Loucy (cell line): Measurements from ENCODE around the gene BRD4.

Experiments
- H2AFZ ChIP-seq: fragments of 200-600 bp; sonication (generic); 2 replicates; pipeline ENCODE4 v1.6.0; 2016; ENCODE audit warnings: antibody characterized with exemption, mild to moderate bottlenecking, low read length, moderate library complexity
- H3F3A ChIP-seq: fragments of 200-600 bp; 2 replicates; pipeline ENCODE4 v1.6.0; 2016; ENCODE audit warnings: antibody characterized with exemption, low read depth, mild to moderate bottlenecking
- H3K27me3 ChIP-seq: fragments of 200-600 bp; sonication (generic); 2 replicates; pipeline ENCODE4 v1.6.1; 2014; ENCODE audit warnings: low read length, mild to moderate bottlenecking; ENCODE audit not compliant: insufficient read depth, poor library complexity, severe bottlenecking
- H3K36me3 ChIP-seq: fragments of 200-600 bp; sonication (generic); 2 replicates; pipeline ENCODE4 v1.6.1; 2016; ENCODE audit warnings: low read length; ENCODE audit not compliant: insufficient read depth
- H3K4me1 ChIP-seq: fragments of 200-600 bp; sonication (generic); 2 replicates; pipeline ENCODE4 v1.5.1; 2014; ENCODE audit warnings: low read length, mild to moderate bottlenecking; ENCODE audit not compliant: insufficient read depth, poor library complexity, severe bottlenecking
- H3K4me2 ChIP-seq: fragments of 200-600 bp; sonication (generic); 2 replicates; pipeline ENCODE4 v1.6.0; 2014; ENCODE audit warnings: antibody characterized with exemption, low read length, low read depth, mild to moderate bottlenecking; ENCODE audit not compliant: poor library complexity, severe bottlenecking
- H3K4me3 ChIP-seq: fragments of 200-600 bp; sonication (generic); 2 replicates; pipeline ENCODE4 v1.5.1; 2014; ENCODE audit warnings: low read length, mild to moderate bottlenecking, mixed read lengths; ENCODE audit not compliant: poor library complexity, severe bottlenecking
- H3K79me2 ChIP-seq: fragments of 200-600 bp; sonication (generic); 2 replicates; pipeline ENCODE4 v1.6.1; 2014; ENCODE audit warnings: low read length; ENCODE audit not compliant: insufficient read depth
- H3K9ac ChIP-seq: fragments of 200-600 bp; sonication (generic); 2 replicates; pipeline ENCODE4 v1.6.0; 2014; ENCODE audit warnings: mild to moderate bottlenecking, low read depth, low read length, moderate library complexity; ENCODE audit not compliant: poor library complexity, severe bottlenecking
- H3K9me2 ChIP-seq: fragments of 200-600 bp; sonication (generic); replicated peaks from 2 replicates; pipeline ENCODE4 v1.6.1; 2016; ENCODE audit warnings: low read depth, low read length, mixed read lengths
- H3K9me3 ChIP-seq: fragments of 200-600 bp; sonication (generic); 2 replicates; pipeline ENCODE4 v1.6.1; 2014; ENCODE audit warnings: mild to moderate bottlenecking, antibody characterized with exemption, low read length, low read depth; ENCODE audit not compliant: insufficient read depth
- H4K20me1 ChIP-seq: fragments of 200-600 bp; sonication (generic); 2 replicates; pipeline ENCODE4 v1.6.0; 2014; ENCODE audit warnings: antibody characterized with exemption, low read length, mild to moderate bottlenecking; ENCODE audit not compliant: insufficient read depth, poor library complexity, severe bottlenecking
- CTCF ChIP-seq: fragments of 200-600 bp; sonication (generic); conservative IDR thresholded peaks from 2 replicates; pipeline ENCODE4 v1.5.1; 2014; ENCODE audit warnings: mild to moderate bottlenecking, antibody characterized with exemption, low read length
- EZH2phosphoT487 ChIP-seq: fragments of 200-600 bp; IDR thresholded peaks from 2 replicates; pipeline ENCODE4 v1.6.1; 2018; ENCODE audit warnings: antibody characterized with exemption, mild to moderate bottlenecking, moderate library complexity, borderline replicate concordance

BRD4 gene

GRCh38 chr19:15201374-15202023 lies 130.8 kb downstream of the BRD4 start:
- H3K9me3 ChIP-seq, result no peaks in the 10 kb centered on the region
- no peaks in the 10 kb centered on the region for H3K79me2 ChIP-seq
- H4K20me1 ChIP-seq, result no peaks in the 10 kb centered on the region
- H3K9ac ChIP-seq, result no peak overlapping the region
- H3K9me2 ChIP-seq, result no peaks in the 10 kb centered on the region
- no peak overlapping the region for H2AFZ ChIP-seq
- H3K27me3 ChIP-seq, result no peaks in the 10 kb centered on the region
- no peak overlapping the region for H3K4me3 ChIP-seq
- H3K4me1 ChIP-seq, result peaks cover 10% of the 10 kb centered on the region
- no peaks in the 10 kb centered on the region for H3F3A ChIP-seq
- TF ChIP-seq EZH2phosphoT487 (no peak), CTCF (no peak)
- H3K4me2 ChIP-seq, result no peak overlapping the region
- H3K36me3 ChIP-seq, result no peaks in the 10 kb centered on the region

GRCh38 chr19:15200553-15201364 lies 131.6 kb downstream of the BRD4 start, which contains the start of gene NOTCH3:
Gene NOTCH3 (minus strand): TSS chr19:15200995. CDS start chr19:15200905, 90 bp downstream.
- Histone ChIP-seq H3F3A (no peaks in the 10 kb centered on the region), H3K36me3 (no peaks in the 10 kb centered on the region), H3K9me2 (no peaks in the 10 kb centered on the region), H3K27me3 (no peaks in the 10 kb centered on the region), H3K4me2 (peak within 1 kb of the TSS; percentile 13), H2AFZ (no peak within 1 kb of the TSS), H3K9ac (no peak within 1 kb of the TSS), H3K4me3 (no peak within 1 kb of the TSS), H3K79me2 (no peaks in the 10 kb centered on the region), H3K4me1 (peaks cover 10% of the 10 kb centered on the region), H3K9me3 (no peaks in the 10 kb centered on the region), H4K20me1 (no peaks in the 10 kb centered on the region)
- no peak for TF ChIP-seq CTCF
- no peak for TF ChIP-seq EZH2phosphoT487

GRCh38 chr19:15199661-15200552 lies 132.4 kb downstream of the BRD4 start:
- no peak overlapping the region for H3K4me3 ChIP-seq
- TF ChIP-seq CTCF, result no peak
- no peak for TF ChIP-seq EZH2phosphoT487
- no peaks in the 10 kb centered on the region for H3K9me2 ChIP-seq
- H3K79me2 ChIP-seq, result no peaks in the 10 kb centered on the region
- H3K36me3 ChIP-seq, result no peaks in the 10 kb centered on the region
- H3K4me2 ChIP-seq, result peak overlapping the region; percentile 13
- no peak overlapping the region for H3K9ac ChIP-seq
- H2AFZ ChIP-seq, result no peak overlapping the region
- H3F3A ChIP-seq, result no peaks in the 10 kb centered on the region
- H3K27me3 ChIP-seq, result no peaks in the 10 kb centered on the region
- H3K9me3 ChIP-seq, result no peaks in the 10 kb centered on the region
- no peaks in the 10 kb centered on the region for H4K20me1 ChIP-seq
- peaks cover 10% of the 10 kb centered on the region for H3K4me1 ChIP-seq
